K562 (cell line): ENCODE measurements around the gene NEURL1B. TPM values are rescaled to one million over a fixed set of nuclear protein-coding genes. Genes with fewer than 3 reads are reported as not detected.
A peak's percentile ranks its signal among the peaks of the same experiment; 100 is the strongest.

Source experiments
- GTF2F1 ChIP-seq: IDR thresholded peaks from 2 replicates; pipeline ENCODE4 v1.6.1; 2011; ENCODE audit warnings: low read depth, low read length, improper control_type of control experiment
- HDAC3 ChIP-seq: fragments of 450-650 bp; IDR thresholded peaks from 2 replicates; pipeline ENCODE4 v1.6.1; 2018; ENCODE audit warnings: borderline replicate concordance, mild to moderate bottlenecking, moderate library complexity; ENCODE audit not compliant: partially characterized antibody
- HEY1 ChIP-seq: fragments of 250-450 bp; sonication (Bioruptor Pico); IDR thresholded peaks from 2 replicates; pipeline ENCODE4 v1.5.0; 2020; ENCODE audit warnings: mild to moderate bottlenecking, moderate library complexity, borderline replicate concordance
- LARP7 ChIP-seq: fragments of 450-650 bp; IDR thresholded peaks from 2 replicates; pipeline ENCODE4 v1.6.1; 2016
- MCM3 ChIP-seq: fragments of 450-650 bp; IDR thresholded peaks from 2 replicates; pipeline ENCODE4 v1.6.1; 2016
- MYC ChIP-seq, 2 experiments: fragments of 250-450 bp in 1 of 2; sonication (Bioruptor Pico) in 1 of 2; IDR thresholded peaks; 2 replicates each; pipeline versions ENCODE4 v1.5.1 to v1.6.1; 2012 to 2021; ENCODE audit warnings: low read depth in 2 of 2, borderline replicate concordance in 1 of 2, improper control_type of control experiment in 1 of 2, low read length in 1 of 2, mild to moderate bottlenecking in 1 of 2, moderate library complexity in 1 of 2
- RAD21 ChIP-seq, 2 experiments: fragments of 250-450 bp in 1 of 2; fragments of 450-650 bp in 1 of 2; sonication (Bioruptor Pico) in 1 of 2; formaldehyde crosslinking in 1 of 2; IDR thresholded peaks in 1 of 2; conservative IDR thresholded peaks in 1 of 2; 2 replicates each; pipeline versions ENCODE4 v1.4.0 to v1.8.0; 2020 to 2022; ENCODE audit warnings: mild to moderate bottlenecking in 2 of 2, moderate library complexity in 1 of 2
- SMAD3 ChIP-seq: fragments of 450-650 bp; formaldehyde crosslinking; conservative IDR thresholded peaks from 2 replicates; pipeline ENCODE4 v1.4.0; 2020; ENCODE audit warnings: mild to moderate bottlenecking
- SMC3 ChIP-seq: conservative IDR thresholded peaks from 2 replicates; pipeline ENCODE4 v1.6.1; 2011; ENCODE audit warnings: low read depth, low read length, improper control_type of control experiment; ENCODE audit not compliant: insufficient read depth
- STAG1 ChIP-seq: sonication (generic); formaldehyde crosslinking; IDR thresholded peaks from 2 replicates; pipeline ENCODE4 v1.5.0; 2020; ENCODE audit warnings: missing genetic modification reagents, borderline replicate concordance
- TFE3 ChIP-seq: fragments of 450-650 bp; formaldehyde crosslinking; IDR thresholded peaks from 2 replicates; pipeline ENCODE4 v1.4.0; 2020; ENCODE audit warnings: mild to moderate bottlenecking, mixed read lengths
- TSC22D4 ChIP-seq: fragments of 450-650 bp; IDR thresholded peaks from 2 replicates; pipeline ENCODE4 v1.6.1; 2016; ENCODE audit warnings: missing genetic modification characterization, missing biosample characterization, control low read depth
- ZNF253 ChIP-seq: fragments of 250-450 bp; sonication (Bioruptor Pico); conservative IDR thresholded peaks from 2 replicates; pipeline ENCODE4 v1.6.1; 2021; ENCODE audit warnings: mild to moderate bottlenecking
- polyA plus RNA-seq, 8 experiments: library from polyadenylated mRNA; depleted of rRNA in 4 of 8; stranded (reverse) in 5 of 8; unstranded in 3 of 8; fragments of >200 nt; fragmentation: Nextera tagmentation in 2 of 8; fragmentation: Illumina TruSeq in 1 of 8; extraction: Ambion mirVana in 2 of 8; extraction: Trizol in 1 of 8; gene quantifications; 2 replicates each; pipeline versions ENCODE4 v1.2.1 to v1.2.3, GENCODE V29; 2011 to 2014; ENCODE audit warnings: inconsistent platforms in 1 of 8, missing spikeins in 1 of 8
- total RNA-seq, 7 experiments: library from RNA; depleted of rRNA in 6 of 7; stranded (reverse); fragments of >200 nt in 6 of 7; fragmentation: Illumina TruSeq in 2 of 7; extraction: Trizol in 2 of 7; gene quantifications; 2 replicates each; pipeline versions ENCODE4 v1.2.1 to v1.2.3, GENCODE V29; 2011 to 2021; ENCODE audit warnings: low replicate concordance in 1 of 7
- TF ChIP-seq, protein P1 (sequence below), 2 experiments: fragments of 450-650 bp; formaldehyde crosslinking in 1 of 2; IDR thresholded peaks; 2 replicates each; pipeline versions ENCODE4 v1.4.0 to v1.6.1; 2014 to 2020; ENCODE audit warnings: mild to moderate bottlenecking in 2 of 2, borderline replicate concordance in 1 of 2, low read depth in 1 of 2

NEURL1B gene
- total and polyA plus RNA-seq, 9 of the 15 experiments (the other 6 are each of a cell fraction or from before 2014, with no cell fraction given), result 0.04 TPM; not detected in 8

DNA sequence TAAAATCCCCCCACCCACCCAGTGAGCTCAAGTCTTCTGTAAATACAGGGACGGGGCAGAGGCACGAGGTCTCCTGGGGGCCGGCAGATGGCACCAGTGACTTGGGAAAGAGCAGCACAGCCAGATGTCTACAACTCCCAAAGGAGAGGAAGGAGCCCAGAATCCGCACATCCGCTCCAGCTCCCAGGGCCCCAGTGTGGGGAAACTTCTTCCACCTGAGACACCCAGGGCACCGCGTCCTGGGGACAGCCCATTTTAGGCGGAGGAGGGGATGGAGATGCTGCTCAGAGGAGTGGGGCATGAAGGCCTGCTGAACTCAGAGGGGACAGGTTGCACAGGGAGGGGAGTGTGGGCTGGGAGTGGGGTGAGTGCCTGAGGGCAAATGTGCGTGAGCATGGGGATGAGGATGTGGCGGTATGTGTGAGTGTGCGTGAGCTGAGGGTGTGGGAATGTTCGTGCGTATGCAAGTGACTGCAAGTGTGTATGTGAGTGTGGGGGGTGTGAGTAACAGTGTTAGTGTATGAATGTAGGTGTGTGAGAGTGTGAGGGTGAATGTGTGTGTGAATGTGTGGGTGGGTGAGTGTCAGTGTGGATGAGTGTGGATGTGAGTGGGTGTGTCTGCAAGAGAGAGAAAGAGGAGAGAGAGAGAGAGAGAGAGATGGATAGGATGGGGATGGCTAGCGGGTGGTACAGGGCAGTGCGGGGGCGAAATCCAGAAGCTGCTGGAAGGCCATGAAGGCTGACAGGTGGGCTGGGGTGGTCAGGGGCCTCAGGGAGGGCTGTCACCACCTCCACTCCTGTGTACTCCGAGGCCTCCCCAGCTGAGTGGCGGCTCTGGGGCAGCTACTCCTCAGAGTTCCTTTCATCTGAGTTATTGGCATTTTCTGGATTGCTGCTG, 66.5 kb downstream of the NEURL1B start (continued):
- TF ChIP-seq, protein P1, sequence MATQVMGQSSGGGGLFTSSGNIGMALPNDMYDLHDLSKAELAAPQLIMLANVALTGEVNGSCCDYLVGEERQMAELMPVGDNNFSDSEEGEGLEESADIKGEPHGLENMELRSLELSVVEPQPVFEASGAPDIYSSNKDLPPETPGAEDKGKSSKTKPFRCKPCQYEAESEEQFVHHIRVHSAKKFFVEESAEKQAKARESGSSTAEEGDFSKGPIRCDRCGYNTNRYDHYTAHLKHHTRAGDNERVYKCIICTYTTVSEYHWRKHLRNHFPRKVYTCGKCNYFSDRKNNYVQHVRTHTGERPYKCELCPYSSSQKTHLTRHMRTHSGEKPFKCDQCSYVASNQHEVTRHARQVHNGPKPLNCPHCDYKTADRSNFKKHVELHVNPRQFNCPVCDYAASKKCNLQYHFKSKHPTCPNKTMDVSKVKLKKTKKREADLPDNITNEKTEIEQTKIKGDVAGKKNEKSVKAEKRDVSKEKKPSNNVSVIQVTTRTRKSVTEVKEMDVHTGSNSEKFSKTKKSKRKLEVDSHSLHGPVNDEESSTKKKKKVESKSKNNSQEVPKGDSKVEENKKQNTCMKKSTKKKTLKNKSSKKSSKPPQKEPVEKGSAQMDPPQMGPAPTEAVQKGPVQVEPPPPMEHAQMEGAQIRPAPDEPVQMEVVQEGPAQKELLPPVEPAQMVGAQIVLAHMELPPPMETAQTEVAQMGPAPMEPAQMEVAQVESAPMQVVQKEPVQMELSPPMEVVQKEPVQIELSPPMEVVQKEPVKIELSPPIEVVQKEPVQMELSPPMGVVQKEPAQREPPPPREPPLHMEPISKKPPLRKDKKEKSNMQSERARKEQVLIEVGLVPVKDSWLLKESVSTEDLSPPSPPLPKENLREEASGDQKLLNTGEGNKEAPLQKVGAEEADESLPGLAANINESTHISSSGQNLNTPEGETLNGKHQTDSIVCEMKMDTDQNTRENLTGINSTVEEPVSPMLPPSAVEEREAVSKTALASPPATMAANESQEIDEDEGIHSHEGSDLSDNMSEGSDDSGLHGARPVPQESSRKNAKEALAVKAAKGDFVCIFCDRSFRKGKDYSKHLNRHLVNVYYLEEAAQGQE (IDR thresholded peaks at IDR 0.05; ENCODE audit: borderline replicate concordance), result peak; percentile 41; the same call in 1 of the 2 replicates
- TF ChIP-seq, protein P1 (CRISPR knock-in tag; IDR thresholded peaks at IDR 0.05; ENCODE audit: low read depth), result no peak
- TF ChIP-seq MCM3 (peak; percentile 76; the same call in 1 of the 2 replicates), SMAD3 (no peak), SMC3 (peak; percentile 60), HEY1 (no peak), GTF2F1 (no peak), MYC (IDR thresholded peaks at IDR 0.05; ENCODE audit: low read depth, low read length) (peak; percentile 46; the same call in 1 of the 2 replicates), MYC (CRISPR knock-in tag; IDR thresholded peaks at IDR 0.05; ENCODE audit: borderline replicate concordance, low read depth) (no peak), TSC22D4 (tag) (0 out of 2 replicates have a peak, but pooled peaks have one; percentile 68), STAG1 (peak; percentile 88), RAD21 (CRISPR knock-in tag; conservative IDR thresholded peaks at IDR 0.05 in 1 of 2, IDR thresholded peaks at IDR 0.05 in 1 of 2) (peak; percentile 62 to 78), LARP7 (0 out of 2 replicates have a peak, but pooled peaks have one; percentile 33), ZNF253 (no peak), TFE3 (CRISPR knock-in tag) (no peak), HDAC3 (no peak)
